Testis (tissue), 5 donors: ENCODE results near the gene ELFN2. TPM values are rescaled to one million over a fixed set of nuclear protein-coding genes. Genes with fewer than 3 reads are reported as not detected.

Experiments used
- DNase-seq: peaks from one replicate; pipeline ENCODE4 v3.0.0-alpha.2; 2019
- H3K27ac ChIP-seq, 2 donors: fragments of 200-600 bp; sonication (generic); one replicate each; pipeline ENCODE4 v1.5.1; 2019
- H3K27me3 ChIP-seq: fragments of 200-600 bp; sonication (generic); one replicate; pipeline ENCODE4 v1.5.1; 2019
- H3K36me3 ChIP-seq: fragments of 200-600 bp; sonication (generic); one replicate; pipeline ENCODE4 v1.5.1; 2017; ENCODE audit warnings: low read depth; ENCODE audit errors: missing control alignments
- H3K4me1 ChIP-seq: fragments of 200-600 bp; sonication (generic); one replicate; pipeline ENCODE4 v1.5.1; 2019
- H3K4me3 ChIP-seq, 2 donors: fragments of 200-600 bp; sonication (generic); one replicate each; pipeline ENCODE4 v1.5.1; 2017 to 2019
- H3K9me3 ChIP-seq: fragments of 200-600 bp; sonication (generic); one replicate; pipeline ENCODE4 v1.5.1; 2017
- POLR2A ChIP-seq: fragments of 450-650 bp; IDR thresholded peaks from one replicate; pipeline ENCODE4 v1.6.1; 2017; ENCODE audit warnings: antibody characterized with exemption, mild to moderate bottlenecking, moderate library complexity
- WGBS, 2 donors: methylation state at CpG; one replicate each; pipeline ENCODE4 v1.1.5; 2018; 5-methylcytosine and 5-hydroxymethylcytosine counted together
- intact Hi-C: fragments of 100-400 bp; cut with DNase I; formaldehyde crosslinking; loops from one replicate; pipeline ENCODE4 v1.15.1; 2023; ENCODE audit warnings: low total_unique reads
- long read RNA-seq, 2 donors: transcript quantifications; one replicate each; lab custom pipeline, GENCODE V29; 2026
- polyA plus RNA-seq: library from polyadenylated mRNA; stranded (reverse); fragments of 350-450 nt; fragmentation: Illumina TruSeq; extraction: RNeasy Lipid Tissue Mini Kit (QIAGEN cat#74804); gene quantifications from one replicate; pipeline ENCODE4 v1.2.3, GENCODE V29; 2014; ENCODE audit warnings: low read depth, low replicate concordance; ENCODE audit not compliant: insufficient read depth
- total RNA-seq, 2 donors: library from RNA; depleted of rRNA; stranded (reverse); fragments of >200 nt; gene quantifications; one replicate each; pipeline ENCODE4 v1.2.3, GENCODE V29; 2016
- TF ChIP-seq, protein P1 (sequence below), 3 experiments: fragments of 450-650 bp in 2 of 3; fragments of 200-600 bp in 1 of 3; sonication (generic) in 1 of 3; IDR thresholded peaks; one replicate each; pipeline ENCODE4 v1.5.1; 2016 to 2019; ENCODE audit warnings: antibody characterized with exemption in 3 of 3, mild to moderate bottlenecking in 2 of 3, moderate library complexity in 1 of 3

The ELFN2 gene
- total RNA-seq (1 to 10 TPM; 5.3 to 5.7 TPM), polyA plus RNA-seq (4.8 TPM)
- long read RNA-seq, donor 1 = 0 reads
- long read RNA-seq, donor 2 = 0 reads

GRCh38 chr22:37427135-37427710, at the start of gene ELFN2:
ELFN2 (minus strand) TSS chr22:37427479; CDS start chr22:37375534, 51,945 bp downstream.
- H3K27me3 ChIP-seq = no peaks in the 10 kb centered on the region
- intact Hi-C loops = loop anchor here (10.0 kb wide), 1 partner anchor 112 kb away; no protein-coding TSS in a partner anchor
- TF ChIP-seq, protein P1, sequence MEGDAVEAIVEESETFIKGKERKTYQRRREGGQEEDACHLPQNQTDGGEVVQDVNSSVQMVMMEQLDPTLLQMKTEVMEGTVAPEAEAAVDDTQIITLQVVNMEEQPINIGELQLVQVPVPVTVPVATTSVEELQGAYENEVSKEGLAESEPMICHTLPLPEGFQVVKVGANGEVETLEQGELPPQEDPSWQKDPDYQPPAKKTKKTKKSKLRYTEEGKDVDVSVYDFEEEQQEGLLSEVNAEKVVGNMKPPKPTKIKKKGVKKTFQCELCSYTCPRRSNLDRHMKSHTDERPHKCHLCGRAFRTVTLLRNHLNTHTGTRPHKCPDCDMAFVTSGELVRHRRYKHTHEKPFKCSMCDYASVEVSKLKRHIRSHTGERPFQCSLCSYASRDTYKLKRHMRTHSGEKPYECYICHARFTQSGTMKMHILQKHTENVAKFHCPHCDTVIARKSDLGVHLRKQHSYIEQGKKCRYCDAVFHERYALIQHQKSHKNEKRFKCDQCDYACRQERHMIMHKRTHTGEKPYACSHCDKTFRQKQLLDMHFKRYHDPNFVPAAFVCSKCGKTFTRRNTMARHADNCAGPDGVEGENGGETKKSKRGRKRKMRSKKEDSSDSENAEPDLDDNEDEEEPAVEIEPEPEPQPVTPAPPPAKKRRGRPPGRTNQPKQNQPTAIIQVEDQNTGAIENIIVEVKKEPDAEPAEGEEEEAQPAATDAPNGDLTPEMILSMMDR (IDR thresholded peaks at IDR 0.05) = no peak
- TF ChIP-seq POLR2A = no peak
- H3K27ac ChIP-seq = no peak within 1 kb of the TSS
- H3K9me3 ChIP-seq = no peaks in the 10 kb centered on the region
- H3K4me1 ChIP-seq = peaks cover 5% of the 10 kb centered on the region
- no peak for DNase-seq
- peak within 1 kb of the TSS; percentile 36 to 44 for H3K4me3 ChIP-seq
- WGBS, 2 donors = 0% methylated on average over 8 to 50 of the region's 72 CpGs
- H3K36me3 ChIP-seq = no peaks in the 10 kb centered on the region

GRCh38 chr22:37476389-37477329, 49.4 kb upstream of the ELFN2 start:
- Histone ChIP-seq H3K4me1 (no peaks in the 10 kb centered on the region), H3K27me3 (no peaks in the 10 kb centered on the region), H3K4me3 (no peak overlapping the region), H3K36me3 (no peaks in the 10 kb centered on the region), H3K9me3 (no peaks in the 10 kb centered on the region), H3K27ac (no peak overlapping the region)
- 67 to 80% methylated on average over 12 to 14 of the region's 14 CpGs for WGBS, 2 donors
- intact Hi-C loops = no loop called here
- no peak for DNase-seq
- no peak for TF ChIP-seq POLR2A
- TF ChIP-seq, protein P1 (IDR thresholded peaks at IDR 0.05) = no peak

DNA sequence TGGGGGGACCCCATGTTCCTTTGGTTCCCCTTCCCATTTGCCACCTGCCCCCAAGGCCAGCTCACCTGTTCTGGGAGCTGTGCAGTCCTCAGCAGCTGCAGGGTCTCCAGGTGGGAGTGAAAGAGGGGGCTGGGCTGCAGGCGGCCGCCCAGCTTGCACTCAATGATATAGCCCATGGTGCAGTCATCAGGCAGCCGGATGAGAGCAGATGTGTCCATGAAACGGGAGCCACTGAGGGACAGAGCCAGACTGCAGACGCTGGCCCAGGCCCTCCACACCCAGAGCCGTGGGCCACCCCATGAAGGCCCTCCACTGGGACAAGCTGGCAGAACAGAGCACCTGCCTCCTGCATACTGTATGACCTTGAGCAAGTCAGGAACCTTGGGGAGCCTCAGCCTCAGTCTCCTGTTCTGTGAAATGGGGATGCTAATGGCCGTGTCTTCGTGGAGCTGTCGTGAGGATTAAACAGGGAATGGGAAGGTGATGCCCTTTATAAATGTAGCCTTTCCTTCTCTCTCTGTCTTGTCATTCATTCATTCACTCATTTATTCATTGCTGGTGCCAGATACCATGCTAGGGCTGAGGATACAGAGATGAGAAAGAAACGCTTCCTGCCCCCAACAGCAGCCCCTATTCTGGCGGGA, 47.3 kb upstream of the ELFN2 start:
- H3K27ac ChIP-seq = no peak overlapping the region
- no peaks in the 10 kb centered on the region for H3K36me3 ChIP-seq
- H3K4me1 ChIP-seq = no peaks in the 10 kb centered on the region
- TF ChIP-seq, protein P1 (IDR thresholded peaks at IDR 0.05) = no peak
- TF ChIP-seq POLR2A = no peak
- intact Hi-C loops = no loop called here
- H3K27me3 ChIP-seq = no peaks in the 10 kb centered on the region
- H3K9me3 ChIP-seq = no peaks in the 10 kb centered on the region
- no peak overlapping the region for H3K4me3 ChIP-seq
- WGBS, 2 donors = 78 to 90% methylated on average over 5 to 11 of the region's 11 CpGs
- DNase-seq = no peak

- intact Hi-C loops = no loop called here
- no peaks in the 10 kb centered on the region for H3K27me3 ChIP-seq
- no peaks in the 10 kb centered on the region for H3K36me3 ChIP-seq
- no peak overlapping the region for H3K4me3 ChIP-seq
- DNase-seq = no peak
- H3K9me3 ChIP-seq = no peaks in the 10 kb centered on the region
- H3K4me1 ChIP-seq = no peaks in the 10 kb centered on the region
- WGBS, 2 donors = 75 to 91% methylated on average over 4 to 8 of the region's 8 CpGs
- TF ChIP-seq POLR2A = no peak
- TF ChIP-seq, protein P1 (IDR thresholded peaks at IDR 0.05) = no peak
- no peak overlapping the region for H3K27ac ChIP-seq
Observed at GRCh38 chr22:37473437-37473946, 46.2 kb upstream of the ELFN2 start.
